Measurements from ENCODE around the gene CCDC7.
"Not testable (repeated sequence)": the region's sequence is repeated elsewhere in the genome, so short reads cannot be mapped to it uniquely, and the experiment has no call there.

CCDC7 gene

DNA sequence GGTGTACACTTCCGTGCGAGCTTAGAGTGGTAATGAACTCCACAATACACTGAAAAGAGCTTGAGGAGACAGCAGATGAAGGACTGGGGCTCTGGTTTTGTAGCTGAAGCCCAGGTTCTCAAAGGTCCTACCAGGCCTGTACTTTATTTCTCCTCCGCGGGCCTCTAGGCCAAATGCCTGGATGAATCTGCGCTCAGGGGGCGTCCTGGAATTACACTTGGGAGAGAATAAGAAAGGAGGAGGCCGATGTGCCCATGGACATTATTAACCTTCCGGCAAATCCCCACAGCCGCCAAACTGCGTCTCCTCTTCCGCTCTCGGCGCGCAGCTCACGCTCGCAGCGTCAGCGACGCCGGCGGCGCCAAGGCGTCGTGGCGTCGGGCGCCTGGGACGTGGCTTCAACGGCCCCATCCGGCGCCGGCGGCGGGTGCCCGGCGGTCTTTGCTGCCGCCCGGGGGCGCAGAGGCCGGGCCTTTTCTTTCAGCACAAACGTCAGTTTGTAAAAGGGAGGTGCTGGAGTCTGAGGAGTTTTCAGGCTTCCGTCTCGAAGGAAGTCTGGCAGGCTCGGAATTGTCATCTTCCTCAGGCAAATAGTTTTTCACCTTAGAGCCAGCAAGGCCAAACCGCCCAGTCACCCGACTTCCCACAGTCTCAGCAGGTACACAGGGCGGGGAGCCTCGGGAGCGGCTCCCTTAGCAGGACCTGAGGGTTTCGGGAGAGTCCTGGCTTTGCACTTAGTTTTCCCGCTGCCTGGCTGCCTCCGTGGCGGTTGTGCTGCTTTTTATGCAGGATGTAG lies at the start of gene CCDC7:
Gene CCDC7 (plus strand): TSS at position 401 of the 796 bp plus-strand sequence. CDS start 5,503 bp downstream, outside the sequence.
- DNase-seq: peak; percentile 92

DNA sequence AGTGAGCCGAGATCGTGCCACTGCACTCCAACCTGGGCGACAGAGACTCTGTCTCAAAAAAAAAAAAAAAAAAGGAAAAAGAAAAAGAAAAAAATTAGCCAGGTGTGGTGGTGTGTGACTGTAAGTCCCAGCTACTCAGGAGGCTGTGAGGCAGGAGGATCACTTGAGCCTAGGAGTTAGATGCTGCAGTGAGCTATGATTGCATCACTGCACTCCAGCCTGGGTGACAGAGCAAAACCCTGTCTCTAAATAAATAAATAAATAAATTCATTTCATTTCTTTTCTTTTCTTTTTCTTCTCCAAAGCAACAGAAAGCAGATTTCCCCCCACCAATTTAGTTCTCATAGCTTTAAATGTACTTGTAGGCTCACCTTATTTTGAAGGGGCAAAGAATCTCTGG lies 48.8 kb upstream of the CCDC7 start:
- not testable (repeated sequence) for DNase-seq

DNA sequence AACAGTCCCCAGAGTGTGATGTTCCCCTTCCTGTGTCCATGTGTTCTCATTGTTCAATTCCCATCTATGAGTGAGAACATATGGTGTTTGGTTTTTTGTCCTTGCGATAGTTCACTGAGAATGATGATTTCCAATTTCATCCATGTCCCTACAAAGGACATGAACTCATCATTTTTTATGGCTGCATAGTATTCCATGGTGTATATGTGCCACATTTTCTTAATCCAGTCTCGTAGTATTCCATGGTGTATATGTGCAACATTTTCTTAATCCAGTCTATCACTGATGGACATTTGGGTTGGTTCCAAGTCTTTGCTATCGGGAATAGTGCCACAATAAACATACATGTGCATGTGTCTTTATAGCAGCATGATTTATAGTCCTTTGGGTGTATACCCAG lies 46.2 kb upstream of the CCDC7 start:
- not testable (repeated sequence) for DNase-seq

DNA sequence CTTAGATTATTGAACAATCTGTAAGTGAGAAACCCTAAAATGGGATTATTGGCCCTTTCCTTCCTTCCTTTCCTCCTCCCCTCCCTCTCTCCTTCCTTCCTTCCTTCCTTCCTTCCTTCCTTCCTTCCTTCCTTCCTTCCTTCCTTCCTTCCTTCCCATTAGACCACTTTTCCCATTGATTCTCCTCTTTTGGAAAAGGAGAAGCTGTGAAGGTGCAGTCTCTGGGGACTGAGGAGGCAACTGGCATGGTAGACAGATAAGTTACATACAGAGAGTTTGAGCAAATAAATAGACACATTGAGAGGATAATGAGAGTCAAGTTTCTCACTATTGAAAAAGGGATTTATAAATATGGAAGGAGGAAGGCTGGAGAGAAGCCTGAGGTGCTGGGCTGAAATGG lies 45.0 kb upstream of the CCDC7 start:
- DNase-seq: no peak

GRCh38 chr10:32402499-32402898 lies 43.4 kb upstream of the CCDC7 start:
- no peak for DNase-seq

DNA sequence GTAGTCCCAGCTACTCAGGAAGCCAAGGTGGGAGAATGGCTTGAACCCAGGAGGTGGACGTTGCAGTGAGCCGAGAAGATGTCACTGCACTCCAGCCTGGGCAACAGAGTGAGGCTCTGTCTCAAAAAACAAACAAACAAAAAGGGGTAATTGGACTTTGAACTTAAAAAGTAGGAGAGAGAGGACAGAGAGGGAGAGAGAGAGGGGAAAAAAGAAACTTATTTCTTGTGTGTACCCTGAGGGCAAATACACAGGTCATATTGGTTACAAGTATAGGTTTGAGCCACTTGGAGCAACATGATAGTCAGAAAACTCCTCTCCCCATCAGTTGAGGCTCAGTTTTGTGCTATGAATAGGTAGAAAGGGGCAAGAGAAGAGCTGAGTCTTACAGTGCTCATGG lies 42.8 kb upstream of the CCDC7 start:
- no peak for DNase-seq

- no peak for DNase-seq
These were observed 37.2 kb upstream of the CCDC7 start for GRCh38 chr10:32408690-32409089.

DNA sequence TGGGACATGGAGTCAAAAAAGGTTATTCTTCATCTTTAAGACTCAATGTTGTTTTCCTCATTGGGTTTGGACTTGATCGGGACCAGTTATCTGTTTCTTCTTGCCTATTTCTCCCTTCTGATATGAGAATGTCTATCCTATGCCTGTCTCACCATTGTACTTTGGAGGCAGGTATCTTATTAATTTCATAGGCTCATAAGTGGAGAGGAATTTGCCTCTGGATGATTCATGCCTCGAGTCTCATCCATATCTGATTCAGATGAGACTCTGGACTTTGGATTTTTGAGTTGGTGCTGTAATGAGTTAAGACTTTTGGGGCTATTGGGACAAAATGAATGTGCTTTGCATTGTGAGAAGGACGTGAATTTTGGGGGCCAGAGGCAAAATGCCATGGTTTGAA lies 36.2 kb upstream of the CCDC7 start:
- DNase-seq: no peak

DNA sequence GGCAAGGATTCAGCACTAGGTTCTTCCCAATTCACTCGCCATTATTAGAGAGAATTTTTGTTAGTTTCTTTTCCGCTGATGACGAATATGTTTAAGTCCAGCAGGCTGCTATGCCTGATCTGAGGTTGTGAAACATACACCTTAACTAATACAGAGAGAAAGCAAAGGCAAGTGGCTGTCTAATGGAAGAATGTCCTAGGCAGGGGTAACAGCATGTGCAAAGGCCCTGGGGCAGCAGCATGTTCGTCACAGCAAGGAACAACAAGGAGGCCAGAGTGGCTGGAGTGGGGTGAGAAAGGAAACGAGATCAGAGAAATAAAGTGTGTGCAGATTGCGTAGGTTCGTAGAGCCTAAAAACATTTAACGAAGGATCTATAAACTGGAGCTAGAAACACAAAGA lies 35.4 kb upstream of the CCDC7 start:
- DNase-seq: no peak

DNA sequence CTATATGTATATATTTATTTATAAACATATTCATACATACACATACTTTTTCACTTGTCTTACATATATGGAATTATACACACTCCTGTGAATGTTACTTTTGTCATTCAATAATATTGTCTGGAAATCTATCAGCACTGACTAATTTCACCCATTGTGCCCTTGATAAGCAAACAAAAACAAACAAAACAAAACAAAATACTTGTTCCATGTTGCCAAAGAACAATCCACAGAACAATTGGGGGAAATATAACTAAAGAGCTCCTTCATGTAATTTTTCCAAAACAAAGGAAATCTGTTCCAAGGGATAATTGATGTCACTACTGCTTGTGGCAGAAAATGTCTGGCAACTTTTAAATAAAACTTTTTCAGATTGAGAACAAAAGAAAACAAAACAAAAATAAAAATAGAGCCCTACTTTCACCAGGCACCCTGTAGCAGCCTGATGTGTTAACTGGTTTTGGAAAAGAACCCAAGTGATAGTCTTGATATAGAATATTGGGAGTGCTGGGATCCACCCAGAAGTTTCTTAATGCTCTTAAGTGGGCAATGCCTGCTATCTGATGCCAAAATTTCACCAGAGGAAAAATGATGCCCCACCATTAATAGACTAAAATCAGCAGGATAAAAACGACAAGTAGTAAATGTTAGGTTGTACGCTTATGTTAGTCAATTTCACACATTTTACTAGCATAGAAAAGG lies 34.0 kb upstream of the CCDC7 start:
- no peak for DNase-seq

- no peak for DNase-seq
These were observed 33.5 kb upstream of the CCDC7 start for GRCh38 chr10:32412499-32412853.

DNA sequence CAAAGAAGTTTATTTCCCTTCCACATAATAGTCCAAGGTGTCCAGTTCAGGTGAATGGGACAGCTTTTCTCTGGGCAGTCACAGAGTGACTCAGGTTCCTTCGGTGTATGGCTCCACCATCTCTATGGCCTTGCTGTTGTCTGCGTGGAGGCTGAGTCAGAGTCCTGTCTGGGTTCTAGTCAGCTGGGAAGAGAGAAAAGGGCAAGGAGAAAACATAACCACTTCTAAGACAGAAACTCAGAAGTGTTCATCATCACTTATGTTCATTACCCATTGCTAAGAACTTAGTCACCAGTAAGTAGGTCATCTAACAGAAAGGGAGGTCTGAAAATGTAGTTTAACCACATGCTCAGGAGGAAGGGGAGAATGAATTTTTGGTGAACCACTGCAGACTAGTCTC lies 32.4 kb upstream of the CCDC7 start:
- peak; percentile 58 for DNase-seq

- DNase-seq: no peak
These were observed 30.6 kb upstream of the CCDC7 start for GRCh38 chr10:32415361-32415760.

DNA sequence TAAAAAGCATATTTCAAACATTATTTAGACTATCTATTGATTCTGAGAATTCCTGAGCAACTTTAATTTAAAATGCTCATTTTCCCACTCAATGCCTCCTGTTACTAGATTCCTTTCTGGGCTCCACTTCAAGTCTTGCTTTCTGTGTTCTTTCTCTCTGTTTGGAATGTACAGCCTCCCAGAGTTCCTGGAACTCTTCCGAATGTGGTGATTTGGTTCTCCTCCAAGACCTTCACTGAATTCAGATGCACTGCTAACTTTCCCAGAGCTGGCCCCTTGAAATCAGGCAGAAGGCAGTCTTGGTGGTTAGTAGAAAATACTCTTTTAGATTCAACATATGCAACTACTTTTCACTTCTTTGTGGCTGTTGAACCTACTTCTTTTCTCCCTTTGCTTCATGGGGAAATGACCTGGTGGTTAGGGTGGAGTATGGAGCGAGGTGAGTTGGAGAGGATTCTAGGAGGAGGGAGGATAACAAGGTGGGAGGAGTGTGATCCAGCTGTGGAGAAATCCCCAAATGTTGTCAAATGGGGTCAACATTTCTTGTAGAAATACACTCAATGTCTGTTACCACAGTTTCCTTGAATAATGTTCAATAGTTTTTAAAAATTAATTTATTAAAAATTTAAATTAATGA lies 27.9 kb upstream of the CCDC7 start:
- no peak for DNase-seq

DNA sequence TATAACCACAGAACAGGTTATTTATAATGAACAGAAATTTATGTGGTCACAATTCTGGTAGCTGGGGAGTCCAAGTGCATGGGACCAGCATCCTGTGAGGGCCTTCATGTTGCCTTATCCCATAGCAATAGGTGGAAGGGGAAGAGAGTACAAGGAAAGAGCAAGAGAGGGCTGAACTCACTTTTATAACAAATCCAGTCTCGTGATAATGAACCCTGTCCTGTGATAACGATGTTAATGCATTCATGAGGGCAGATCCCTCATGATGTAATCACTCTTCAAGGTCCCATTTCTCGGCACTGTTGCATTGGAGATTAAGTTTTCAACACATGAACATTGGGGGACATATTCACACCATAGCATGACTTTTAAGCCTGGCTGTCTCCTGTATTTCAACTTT lies 27.4 kb upstream of the CCDC7 start:
- DNase-seq: no peak

DNA sequence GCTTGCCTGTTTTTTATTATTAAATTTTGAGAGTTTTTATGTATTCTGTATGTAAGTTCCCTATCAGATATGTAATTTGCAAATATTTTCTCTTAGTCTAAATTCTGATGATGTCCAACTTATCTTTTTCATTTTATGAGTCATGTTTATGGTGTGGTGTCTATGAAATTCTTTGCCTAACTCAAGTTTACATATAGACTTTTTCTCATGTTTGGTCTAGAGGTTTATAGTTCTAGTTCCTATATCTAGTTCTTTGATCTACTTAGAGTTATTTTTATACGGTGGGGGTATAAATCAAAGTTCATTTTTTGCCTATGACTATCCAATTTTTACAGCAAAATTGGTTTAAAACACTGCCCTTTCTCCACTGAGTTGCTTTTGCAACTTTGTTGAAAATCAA lies 26.3 kb upstream of the CCDC7 start:
- no peak for DNase-seq

- DNase-seq: no peak
These were observed 19.8 kb upstream of the CCDC7 start for GRCh38 chr10:32426186-32426585.

GRCh38 chr10:32433542-32433941 lies 12.4 kb upstream of the CCDC7 start:
- DNase-seq: no peak

DNA sequence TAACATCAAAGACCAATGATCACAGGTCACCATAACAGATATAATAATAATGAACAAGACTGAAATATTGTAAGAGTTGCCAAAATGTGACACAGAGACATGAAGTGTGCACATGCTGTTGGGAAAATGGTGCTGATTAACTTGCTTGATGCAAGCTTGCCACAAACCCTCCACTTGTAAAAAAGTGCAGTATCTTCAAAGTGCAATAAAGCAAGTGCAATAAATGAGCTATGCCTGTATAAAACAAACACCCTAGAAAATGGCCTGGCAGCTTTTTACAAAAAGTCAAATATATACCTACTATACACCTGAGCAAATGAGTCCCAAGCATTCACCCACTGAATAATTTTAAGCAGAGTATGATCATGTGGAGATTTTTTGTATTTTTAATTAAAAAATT lies 9.7 kb upstream of the CCDC7 start:
- no peak for DNase-seq

DNA sequence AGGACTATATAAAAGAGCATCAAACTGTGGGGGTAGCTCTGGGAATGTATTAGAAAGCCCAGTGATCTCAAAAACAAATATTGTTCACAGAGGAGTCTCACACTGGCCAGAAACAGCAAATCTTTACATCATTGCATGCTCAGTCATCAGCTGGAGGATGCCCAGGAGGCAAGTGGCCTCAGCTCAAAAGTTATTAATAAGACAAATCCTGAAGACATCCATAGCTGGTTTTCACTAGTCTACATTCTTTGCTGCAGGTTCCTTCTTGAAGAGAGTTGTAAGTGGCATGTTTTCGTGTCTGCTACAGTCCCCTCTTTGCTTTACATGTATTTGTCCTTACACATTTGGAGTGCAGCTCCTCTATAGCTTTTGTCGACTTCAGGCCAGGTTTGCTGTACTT lies 8.6 kb upstream of the CCDC7 start:
- DNase-seq: no peak

DNA sequence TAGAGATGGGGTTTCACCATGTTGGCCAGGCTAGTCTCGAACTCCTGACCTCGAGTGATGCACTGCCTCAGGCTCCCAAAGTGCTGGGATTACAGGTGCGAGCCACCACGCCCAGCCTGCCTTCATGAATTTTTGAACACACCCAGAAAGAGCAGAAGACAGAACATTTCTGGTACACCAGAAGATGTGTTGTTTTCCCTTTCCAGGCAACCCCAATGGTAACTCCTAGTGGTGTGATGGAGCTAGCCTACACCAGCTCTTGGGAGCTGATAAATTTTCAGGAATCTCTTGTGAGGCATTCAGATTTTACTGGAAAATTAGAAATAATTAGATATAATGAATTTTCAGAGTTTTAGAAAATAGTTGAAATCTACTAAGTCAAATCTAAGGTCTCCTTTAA lies 904 bp upstream of the CCDC7 start:
- peak; percentile 6 for DNase-seq

DNA sequence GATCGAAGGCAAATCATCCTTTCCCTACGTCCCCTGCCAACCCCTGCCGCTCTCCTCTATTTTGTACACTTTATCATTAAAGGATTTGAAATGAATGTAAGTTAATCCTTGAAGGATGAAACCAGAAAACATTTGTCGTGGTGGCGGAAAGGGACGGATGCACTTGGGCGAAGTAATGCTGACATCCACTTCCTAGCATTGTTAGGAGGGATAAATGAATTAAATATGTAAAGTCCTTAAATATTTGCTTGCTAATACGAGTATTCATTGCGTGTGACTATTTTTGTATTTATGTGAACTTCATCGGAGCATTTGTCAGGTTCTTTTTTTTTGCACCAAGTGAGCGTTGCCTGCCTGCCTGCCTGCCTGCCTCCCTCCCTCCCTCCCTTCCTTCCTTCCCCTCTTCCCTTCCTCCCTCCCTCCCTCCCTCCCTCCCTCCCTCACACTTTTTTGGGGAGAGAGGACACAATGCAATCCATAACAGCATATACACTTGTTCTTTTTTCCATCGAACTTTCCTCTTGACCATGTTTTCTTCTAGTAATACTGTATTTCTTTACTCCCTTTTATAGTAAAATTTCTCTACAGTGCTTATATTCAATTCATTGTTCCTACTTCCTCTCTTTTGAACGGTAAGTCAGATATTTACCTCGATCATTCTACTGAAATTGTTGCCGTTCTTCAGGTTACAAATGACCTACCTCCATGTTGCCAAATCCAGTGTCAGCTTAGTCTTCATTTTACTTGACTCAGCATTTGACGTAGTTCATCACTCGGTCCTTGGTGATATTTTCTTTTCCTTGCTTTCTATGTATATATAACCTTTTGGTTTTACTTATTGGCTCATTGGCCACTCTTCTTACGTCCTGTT lies 831 bp downstream of the CCDC7 start:
- DNase-seq: no peak

- DNase-seq: no peak
These were observed 8.2 kb downstream of the CCDC7 start for GRCh38 chr10:32454148-32454547.
